Erythroblast (primary cell): ENCODE data around the gene PIK3R1.

Source experiments
- DNase-seq, 2 experiments: peaks; one replicate each; lab custom pipeline; 2025; lab: John Stamatoyannopoulos, UW
- GATA1 ChIP-seq: IDR thresholded peaks from 2 replicates; pipeline ENCODE4 v1.6.1; 2011; ENCODE audit warnings: low read depth, mild to moderate bottlenecking, control low read depth, low read length, moderate library complexity
- POLR2A ChIP-seq: IDR thresholded peaks from 2 replicates; pipeline ENCODE4 v1.6.1; 2011; ENCODE audit warnings: mild to moderate bottlenecking, low read length

PIK3R1 gene

GRCh38 chr5:68329554-68330255 is 114.1 kb downstream of the PIK3R1 start:
- no peak for TF ChIP-seq POLR2A
- no peak for TF ChIP-seq GATA1
- no peak for DNase-seq

GRCh38 chr5:68330574-68330973 is 115.0 kb downstream of the PIK3R1 start:
- DNase-seq, result peak; percentile 59 to 71
- TF ChIP-seq GATA1 (no peak), POLR2A (no peak)

GRCh38 chr5:68331192-68332079 is 115.9 kb downstream of the PIK3R1 start:
- DNase-seq, result no peak
- TF ChIP-seq GATA1, result no peak
- no peak for TF ChIP-seq POLR2A

DNA sequence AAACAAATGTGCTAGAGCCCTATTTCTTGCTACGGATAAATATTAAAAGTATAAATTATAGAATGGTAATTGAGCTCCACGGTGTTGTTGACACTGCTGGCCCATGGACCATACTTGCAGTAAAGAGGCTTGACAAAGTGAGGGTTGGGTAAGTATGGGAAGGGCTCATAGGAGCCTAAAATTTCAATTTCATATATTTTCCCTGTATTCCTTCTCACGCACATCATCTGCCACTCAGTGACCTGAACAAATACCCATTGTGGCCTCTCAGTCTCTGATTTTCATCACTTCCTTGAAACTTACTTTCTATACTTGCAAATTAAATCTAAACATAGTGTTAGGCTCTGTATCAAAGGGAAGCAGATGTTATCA is 116.5 kb downstream of the PIK3R1 start:
- no peak for DNase-seq
- TF ChIP-seq POLR2A (no peak), GATA1 (no peak)

- TF ChIP-seq GATA1 (no peak), POLR2A (no peak)
- DNase-seq, result no peak
Measured at GRCh38 chr5:68332556-68332955, 117.0 kb downstream of the PIK3R1 start.

DNA sequence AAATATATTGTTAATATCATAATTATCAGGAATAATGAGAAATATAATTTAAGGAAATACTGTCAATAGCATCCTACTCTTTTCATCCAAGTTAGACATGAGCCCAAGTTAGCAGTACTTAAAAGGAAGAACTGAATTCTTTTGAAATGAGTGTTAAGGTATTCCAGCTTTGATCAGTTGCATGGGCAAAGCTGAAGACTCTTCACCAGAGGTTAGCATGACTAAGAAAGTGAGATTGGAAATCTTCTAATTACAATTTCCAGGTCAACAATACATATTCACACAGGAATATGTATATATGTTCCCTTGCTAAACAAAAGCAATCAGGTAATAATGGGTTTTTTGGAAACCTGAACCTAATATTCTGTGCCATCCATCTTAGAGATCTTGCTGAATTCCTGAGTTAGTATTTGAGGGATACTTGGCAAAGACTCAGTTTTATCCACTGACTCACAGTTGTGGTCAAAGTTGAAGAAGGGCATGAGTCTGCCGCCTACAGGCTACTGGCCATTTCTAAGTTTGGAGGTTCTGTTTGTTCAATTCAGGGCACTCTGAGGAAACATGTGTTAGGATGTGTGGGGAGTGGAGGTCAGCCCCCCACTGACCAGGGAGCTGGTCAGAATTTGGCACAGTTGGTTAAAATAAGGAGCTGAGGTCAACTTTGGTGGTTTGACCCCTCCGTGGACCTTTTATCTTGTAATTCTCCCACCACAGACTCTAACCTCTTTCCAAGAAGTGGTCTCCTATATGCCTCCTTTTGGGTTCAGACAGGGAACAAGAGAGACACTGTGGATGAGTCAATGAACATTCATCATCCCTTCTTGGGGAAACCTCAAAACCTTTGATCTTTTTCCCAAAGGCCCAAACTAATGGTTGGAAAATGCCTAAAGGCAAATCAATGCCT is 118.3 kb downstream of the PIK3R1 start:
- TF ChIP-seq GATA1 (no peak), POLR2A (no peak)
- no peak for DNase-seq

- TF ChIP-seq GATA1 (no peak), POLR2A (no peak)
- no peak for DNase-seq
Measured at GRCh38 chr5:68334553-68334886, 119.0 kb downstream of the PIK3R1 start.

DNA sequence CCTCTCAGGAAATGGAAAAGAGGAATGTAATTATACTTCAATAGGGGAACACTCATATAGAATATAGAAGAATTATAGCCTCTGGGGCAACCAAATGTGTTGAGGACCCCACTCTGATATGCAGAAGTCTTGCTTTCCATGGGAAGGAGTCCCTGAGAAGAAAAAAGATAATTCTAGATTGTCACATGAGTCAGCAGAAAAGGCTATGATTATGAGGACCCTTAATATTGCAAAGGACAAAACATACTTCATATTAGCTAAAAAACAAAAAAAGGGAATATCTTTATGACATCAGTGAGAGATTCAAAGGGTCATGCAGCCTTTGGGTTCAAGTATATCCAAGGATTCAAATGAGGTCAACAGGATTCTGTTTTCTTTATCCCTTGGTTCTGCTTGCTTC is 119.5 kb downstream of the PIK3R1 start:
- DNase-seq, result peak in 1 of 2 experiments; percentile 25
- TF ChIP-seq POLR2A (no peak), GATA1 (no peak)

DNA sequence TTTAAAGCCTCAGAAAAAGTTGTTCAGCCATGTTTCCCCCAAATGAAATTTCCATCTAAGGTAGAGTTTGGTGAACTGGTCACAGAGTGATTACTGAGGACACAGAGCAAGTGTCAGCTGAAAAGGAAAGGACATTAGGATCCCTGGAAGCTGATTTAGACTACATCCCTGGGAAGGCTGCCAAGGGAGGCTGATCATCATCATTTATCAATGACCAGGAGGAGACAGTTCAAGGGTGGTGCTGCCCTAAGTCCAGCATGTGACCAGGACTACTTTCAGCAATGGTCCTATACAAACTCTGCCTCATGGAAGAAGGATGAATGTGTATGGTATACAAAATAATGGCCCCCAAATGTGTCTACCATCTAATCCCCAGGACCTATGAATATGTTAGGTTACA is 120.6 kb downstream of the PIK3R1 start:
- peak; percentile 67 to 72 for DNase-seq
- no peak for TF ChIP-seq GATA1
- no peak for TF ChIP-seq POLR2A

GRCh38 chr5:68337235-68337634 is 121.7 kb downstream of the PIK3R1 start:
- TF ChIP-seq POLR2A (no peak), GATA1 (no peak)
- no peak for DNase-seq

- TF ChIP-seq GATA1 (no peak), POLR2A (no peak)
- no peak for DNase-seq
Measured at GRCh38 chr5:68339921-68340321, 124.4 kb downstream of the PIK3R1 start.

DNA sequence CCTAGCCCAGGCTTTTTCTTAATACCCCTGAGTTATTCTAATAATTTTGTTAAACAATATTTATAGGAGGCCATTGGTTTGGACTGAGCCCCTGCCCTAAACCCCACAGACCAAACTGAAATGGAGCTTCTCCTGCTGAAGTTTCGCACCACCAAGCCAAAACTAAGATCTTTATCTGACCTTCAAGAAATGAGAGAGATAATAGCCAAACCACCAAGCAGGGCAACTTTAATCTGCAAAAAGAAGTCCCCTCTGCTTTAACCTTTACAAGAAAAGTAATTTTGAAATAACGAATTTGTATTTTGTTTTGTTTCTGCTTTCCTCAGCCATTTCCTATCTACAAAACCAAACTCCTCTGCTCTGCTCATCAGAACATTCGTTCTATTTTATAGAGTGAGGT is 125.5 kb downstream of the PIK3R1 start:
- peak in 1 of 2 experiments; percentile 27 for DNase-seq
- no peak for TF ChIP-seq POLR2A
- no peak for TF ChIP-seq GATA1

DNA sequence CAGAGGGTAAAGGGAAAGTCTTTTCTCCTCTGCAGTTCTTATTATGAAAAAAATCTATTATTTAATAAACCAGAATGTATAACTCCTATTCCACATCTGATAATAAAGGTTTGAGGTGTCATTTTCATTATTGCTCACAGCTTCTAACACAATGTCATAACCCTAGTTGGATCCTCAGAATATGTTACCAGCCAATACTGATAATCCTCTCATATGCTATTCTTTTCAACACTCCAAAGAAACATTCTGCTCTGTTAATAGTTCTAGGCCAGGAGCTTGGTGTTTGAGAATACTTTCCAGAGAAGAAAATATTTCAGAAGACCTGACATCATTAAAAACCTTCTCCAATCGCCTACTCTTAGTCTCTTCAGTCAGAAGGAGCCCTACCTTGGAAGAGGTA is 127.1 kb downstream of the PIK3R1 start:
- no peak for DNase-seq
- TF ChIP-seq POLR2A, result no peak
- TF ChIP-seq GATA1, result no peak

DNA sequence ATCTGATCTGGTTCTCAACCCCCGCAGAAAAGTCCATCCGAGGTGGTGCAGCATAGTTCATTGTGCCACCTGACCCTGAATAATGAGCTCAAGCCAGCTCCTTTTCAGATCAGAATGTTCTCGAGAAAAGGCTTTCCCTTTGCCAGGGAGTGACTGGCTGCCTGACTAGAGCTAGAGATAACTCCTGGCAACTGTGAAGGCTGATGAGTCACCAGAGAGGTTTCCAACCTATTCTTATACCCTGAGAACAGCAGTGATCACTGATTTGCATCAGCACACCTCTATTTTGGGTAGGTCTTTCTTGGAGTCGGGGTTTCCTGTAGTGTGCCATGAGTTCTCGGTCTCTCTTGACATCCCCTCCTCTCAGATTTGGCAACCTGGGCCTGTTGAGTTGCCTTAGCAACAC is 127.9 kb downstream of the PIK3R1 start:
- DNase-seq, result peak; percentile 78 to 82

More for the DNA sequence above, 127.9 kb downstream of the PIK3R1 start:
- TF ChIP-seq GATA1 (no peak), POLR2A (no peak)
